HEK293 (cell line): ENCODE measurements around the gene ANAPC16.

ENCODE experiments used
- FEZF1 ChIP-seq: fragments of 450-650 bp; formaldehyde crosslinking; IDR thresholded peaks from 2 replicates; pipeline ENCODE4 v1.5.1; 2016; ENCODE audit warnings: missing biosample characterization, missing genetic modification characterization
- GLI2 ChIP-seq: fragments of 450-650 bp; formaldehyde crosslinking; IDR thresholded peaks from 2 replicates; pipeline ENCODE4; 2017; ENCODE audit warnings: missing biosample characterization, missing genetic modification characterization, low read depth, borderline replicate concordance
- HOXA7 ChIP-seq: sonication (generic); formaldehyde crosslinking; IDR thresholded peaks from 2 replicates; pipeline ENCODE4 v1.8.1; 2022; ENCODE audit warnings: missing genetic modification reagents, borderline replicate concordance
- HOXC10 ChIP-seq: sonication (generic); formaldehyde crosslinking; IDR thresholded peaks from 2 replicates; pipeline ENCODE4 v1.8.1; 2023; ENCODE audit warnings: mild to moderate bottlenecking, missing genetic modification reagents
- KLF1 ChIP-seq: fragments of 450-650 bp; formaldehyde crosslinking; IDR thresholded peaks from 2 replicates; pipeline ENCODE4 v1.5.1; 2016; ENCODE audit warnings: missing biosample characterization, missing genetic modification characterization
- MZF1 ChIP-seq: fragments of 450-650 bp; formaldehyde crosslinking; IDR thresholded peaks from 2 replicates; pipeline ENCODE4 v1.5.1; 2017; ENCODE audit warnings: missing biosample characterization, missing genetic modification characterization, borderline replicate concordance
- OVOL3 ChIP-seq: fragments of 450-650 bp; formaldehyde crosslinking; IDR thresholded peaks from 2 replicates; pipeline ENCODE4 v1.5.1; 2016; ENCODE audit warnings: missing biosample characterization, missing genetic modification characterization
- SCRT1 ChIP-seq: fragments of 450-650 bp; formaldehyde crosslinking; IDR thresholded peaks from 2 replicates; pipeline ENCODE4 v1.5.1; 2016; ENCODE audit warnings: missing biosample characterization, missing genetic modification characterization, borderline replicate concordance
- SCRT2 ChIP-seq: fragments of 450-650 bp; formaldehyde crosslinking; IDR thresholded peaks from 2 replicates; pipeline ENCODE4 v1.5.1; 2016; ENCODE audit warnings: missing biosample characterization, missing genetic modification characterization
- SP2 ChIP-seq: fragments of 450-650 bp; formaldehyde crosslinking; IDR thresholded peaks from 2 replicates; pipeline ENCODE4 v1.5.1; 2016; ENCODE audit warnings: missing biosample characterization, missing genetic modification characterization
- SP7 ChIP-seq: fragments of 450-650 bp; formaldehyde crosslinking; IDR thresholded peaks from 2 replicates; pipeline ENCODE4 v1.5.1; 2016; ENCODE audit warnings: missing biosample characterization, missing genetic modification characterization
- ZBTB48 ChIP-seq: fragments of 450-650 bp; formaldehyde crosslinking; IDR thresholded peaks from 2 replicates; pipeline ENCODE4 v1.5.1; 2016; ENCODE audit warnings: missing biosample characterization, missing genetic modification characterization
- ZFP69B ChIP-seq: fragments of 450-650 bp; formaldehyde crosslinking; IDR thresholded peaks from 2 replicates; pipeline ENCODE4 v1.5.1; 2016; ENCODE audit warnings: missing biosample characterization, missing genetic modification characterization
- ZNF132 ChIP-seq: fragments of 450-650 bp; formaldehyde crosslinking; IDR thresholded peaks from 2 replicates; pipeline ENCODE4 v1.5.1; 2017; ENCODE audit warnings: missing biosample characterization, missing genetic modification characterization, borderline replicate concordance
- ZNF174 ChIP-seq: fragments of 450-650 bp; formaldehyde crosslinking; IDR thresholded peaks from 2 replicates; pipeline ENCODE4 v1.5.0; 2017; ENCODE audit warnings: missing biosample characterization, mild to moderate bottlenecking, missing genetic modification characterization
- ZNF184 ChIP-seq: fragments of 450-650 bp; IDR thresholded peaks from 2 replicates; pipeline ENCODE4 v1.5.1; 2018; ENCODE audit warnings: missing biosample characterization, mild to moderate bottlenecking, missing genetic modification characterization
- ZNF19 ChIP-seq: fragments of 450-650 bp; formaldehyde crosslinking; IDR thresholded peaks from 2 replicates; pipeline ENCODE4; 2016; ENCODE audit warnings: missing biosample characterization, missing genetic modification characterization, low read depth
- ZNF274 ChIP-seq, 2 experiments: fragments of 200-500 bp in 1 of 2; fragments of 450-650 bp in 1 of 2; sonication (Bioruptor generic) in 1 of 2; formaldehyde crosslinking in 1 of 2; IDR thresholded peaks; 2 replicates each; pipeline versions ENCODE4 v1.5.1 to v1.6.1; 2014 to 2016; ENCODE audit warnings: borderline replicate concordance in 1 of 2, inconsistent platforms in 1 of 2, low read length in 1 of 2, missing biosample characterization in 1 of 2, missing genetic modification characterization in 1 of 2
- ZNF391 ChIP-seq: fragments of 450-650 bp; formaldehyde crosslinking; IDR thresholded peaks from 2 replicates; pipeline ENCODE4 v1.5.1; 2016; ENCODE audit warnings: low read depth, missing biosample characterization, missing genetic modification characterization, borderline replicate concordance
- ZNF398 ChIP-seq: fragments of 450-650 bp; formaldehyde crosslinking; IDR thresholded peaks from 2 replicates; pipeline ENCODE4 v1.5.1; 2017; ENCODE audit warnings: missing biosample characterization, missing genetic modification characterization
- ZNF510 ChIP-seq: fragments of 450-650 bp; formaldehyde crosslinking; IDR thresholded peaks from 2 replicates; pipeline ENCODE4 v1.5.1; 2018; ENCODE audit warnings: mild to moderate bottlenecking, missing genetic modification characterization, missing biosample characterization; ENCODE audit not compliant: insufficient replicate concordance
- ZNF521 ChIP-seq: fragments of 450-650 bp; formaldehyde crosslinking; IDR thresholded peaks from 2 replicates; pipeline ENCODE4 v1.5.1; 2017; ENCODE audit warnings: missing biosample characterization, mild to moderate bottlenecking, missing genetic modification characterization
- ZNF530 ChIP-seq: fragments of 450-650 bp; formaldehyde crosslinking; IDR thresholded peaks from 2 replicates; pipeline ENCODE4 v1.5.1; 2016; ENCODE audit warnings: low read depth, missing biosample characterization, missing genetic modification characterization
- ZNF639 ChIP-seq: fragments of 450-650 bp; formaldehyde crosslinking; IDR thresholded peaks from 2 replicates; pipeline ENCODE4 v1.5.1; 2016; ENCODE audit warnings: missing biosample characterization, missing genetic modification characterization
- ZNF645 ChIP-seq: fragments of 450-650 bp; formaldehyde crosslinking; IDR thresholded peaks from 2 replicates; pipeline ENCODE4; 2016; ENCODE audit warnings: missing biosample characterization, missing genetic modification characterization
- ZNF701 ChIP-seq: fragments of 450-650 bp; formaldehyde crosslinking; IDR thresholded peaks from 2 replicates; pipeline ENCODE4 v1.5.1; 2016; ENCODE audit warnings: missing biosample characterization, missing genetic modification characterization
- ZNF707 ChIP-seq: fragments of 450-650 bp; formaldehyde crosslinking; IDR thresholded peaks from 2 replicates; pipeline ENCODE4 v1.5.1; 2016; ENCODE audit warnings: missing biosample characterization, missing genetic modification characterization
- ZNF776 ChIP-seq: fragments of 450-650 bp; formaldehyde crosslinking; IDR thresholded peaks from 2 replicates; pipeline ENCODE4 v1.5.0; 2017; ENCODE audit warnings: missing biosample characterization, missing genetic modification characterization, borderline replicate concordance
- ZNF830 ChIP-seq: fragments of 450-650 bp; IDR thresholded peaks from 2 replicates; pipeline ENCODE4 v1.5.0; 2018; ENCODE audit warnings: missing biosample characterization, missing genetic modification characterization, low read depth, mild to moderate bottlenecking, moderate library complexity
- ZSCAN23 ChIP-seq: fragments of 450-650 bp; formaldehyde crosslinking; IDR thresholded peaks from 2 replicates; pipeline ENCODE4 v1.5.1; 2016; ENCODE audit warnings: missing biosample characterization, missing genetic modification characterization
- TF ChIP-seq, protein P1 (sequence below): fragments of 450-650 bp; formaldehyde crosslinking; IDR thresholded peaks from 2 replicates; pipeline ENCODE4 v1.5.1; 2016; ENCODE audit warnings: missing biosample characterization, missing genetic modification characterization
- TF ChIP-seq, protein P2 (sequence below): fragments of 450-650 bp; formaldehyde crosslinking; IDR thresholded peaks from 2 replicates; pipeline ENCODE4 v1.5.1; 2016; ENCODE audit warnings: missing biosample characterization, missing genetic modification characterization
- TF ChIP-seq, protein P3 (sequence below): fragments of 450-650 bp; formaldehyde crosslinking; IDR thresholded peaks from 2 replicates; pipeline ENCODE4 v1.5.1; 2016; ENCODE audit warnings: missing biosample characterization, missing genetic modification characterization

Gene ANAPC16

DNA sequence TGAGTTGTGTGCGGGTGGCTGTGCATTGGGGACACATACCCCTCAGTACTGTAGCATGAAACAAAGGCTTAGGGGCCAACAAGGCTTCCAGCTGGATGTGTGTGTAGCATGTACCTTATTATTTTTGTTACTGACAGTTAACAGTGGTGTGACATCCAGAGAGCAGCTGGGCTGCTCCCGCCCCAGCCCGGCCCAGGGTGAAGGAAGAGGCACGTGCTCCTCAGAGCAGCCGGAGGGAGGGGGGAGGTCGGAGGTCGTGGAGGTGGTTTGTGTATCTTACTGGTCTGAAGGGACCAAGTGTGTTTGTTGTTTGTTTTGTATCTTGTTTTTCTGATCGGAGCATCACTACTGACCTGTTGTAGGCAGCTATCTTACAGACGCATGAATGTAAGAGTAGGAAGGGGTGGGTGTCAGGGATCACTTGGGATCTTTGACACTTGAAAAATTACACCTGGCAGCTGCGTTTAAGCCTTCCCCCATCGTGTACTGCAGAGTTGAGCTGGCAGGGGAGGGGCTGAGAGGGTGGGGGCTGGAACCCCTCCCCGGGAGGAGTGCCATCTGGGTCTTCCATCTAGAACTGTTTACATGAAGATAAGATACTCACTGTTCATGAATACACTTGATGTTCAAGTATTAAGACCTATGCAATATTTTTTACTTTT is 59.7 kb downstream of the ANAPC16 start (continued):
- peak; percentile 97 for TF ChIP-seq ZNF645 (tag by site-specific recombination)
- TF ChIP-seq ZNF707 (tag by site-specific recombination), result no peak
- TF ChIP-seq ZNF184 (tag by site-specific recombination), result no peak
- TF ChIP-seq ZNF391, result no peak
- TF ChIP-seq OVOL3 (tag by site-specific recombination), result no peak
- TF ChIP-seq ZNF398 (tag by site-specific recombination), result peak; percentile 71
- no peak for TF ChIP-seq ZNF19
- peak; percentile 44; the same call in 1 of the 2 replicates for TF ChIP-seq SP2
- peak; percentile 69; the same call in 1 of the 2 replicates for TF ChIP-seq KLF1
- no peak for TF ChIP-seq SCRT1 (tag by site-specific recombination)
- TF ChIP-seq ZBTB48 (tag by site-specific recombination), result peak; percentile 56; the same call in 1 of the 2 replicates
- no peak for TF ChIP-seq GLI2 (tag by site-specific recombination)
- no peak for TF ChIP-seq ZNF830 (tag by site-specific recombination)
- TF ChIP-seq ZNF521 (tag by site-specific recombination), result no peak
- TF ChIP-seq ZNF274 (IDR thresholded peaks at IDR 0.05; ENCODE audit: low read length), result no peak
- no peak for TF ChIP-seq ZNF274 (tag by site-specific recombination; IDR thresholded peaks at IDR 0.05; ENCODE audit: borderline replicate concordance)
- no peak for TF ChIP-seq ZNF776 (tag by site-specific recombination)
- no peak; the same call in 1 of the 2 replicates for TF ChIP-seq SCRT2 (tag by site-specific recombination)
- no peak for TF ChIP-seq ZNF510 (tag by site-specific recombination)
- TF ChIP-seq HOXC10 (CRISPR knock-in tag), result no peak
- TF ChIP-seq, protein P1, sequence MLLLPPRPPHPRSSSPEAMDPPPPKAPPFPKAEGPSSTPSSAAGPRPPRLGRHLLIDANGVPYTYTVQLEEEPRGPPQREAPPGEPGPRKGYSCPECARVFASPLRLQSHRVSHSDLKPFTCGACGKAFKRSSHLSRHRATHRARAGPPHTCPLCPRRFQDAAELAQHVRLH, result no peak
- TF ChIP-seq SP7 (tag by site-specific recombination), result peak; percentile 65
- TF ChIP-seq ZNF639 (tag by site-specific recombination), result no peak
- no peak for TF ChIP-seq ZNF530 (tag by site-specific recombination)
- TF ChIP-seq HOXA7 (CRISPR knock-in tag), result no peak
- TF ChIP-seq MZF1 (tag by site-specific recombination), result no peak
- TF ChIP-seq, protein P2, sequence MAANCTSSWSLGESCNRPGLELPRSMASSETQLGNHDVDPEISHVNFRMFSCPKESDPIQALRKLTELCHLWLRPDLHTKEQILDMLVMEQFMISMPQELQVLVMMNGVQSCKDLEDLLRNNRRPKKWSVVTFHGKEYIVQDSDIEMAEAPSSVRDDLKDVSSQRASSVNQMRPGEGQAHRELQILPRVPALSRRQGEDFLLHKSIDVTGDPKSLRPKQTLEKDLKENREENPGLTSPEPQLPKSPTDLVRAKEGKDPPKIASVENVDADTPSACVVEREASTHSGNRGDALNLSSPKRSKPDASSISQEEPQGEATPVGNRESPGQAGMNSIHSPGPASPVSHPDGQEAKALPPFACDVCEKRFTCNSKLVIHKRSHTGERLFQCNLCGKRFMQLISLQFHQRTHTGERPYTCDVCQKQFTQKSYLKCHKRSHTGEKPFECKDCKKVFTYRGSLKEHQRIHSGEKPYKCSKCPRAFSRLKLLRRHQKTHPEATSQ (tag by site-specific recombination), result no peak
- TF ChIP-seq ZNF132, result no peak
- TF ChIP-seq, protein P3, sequence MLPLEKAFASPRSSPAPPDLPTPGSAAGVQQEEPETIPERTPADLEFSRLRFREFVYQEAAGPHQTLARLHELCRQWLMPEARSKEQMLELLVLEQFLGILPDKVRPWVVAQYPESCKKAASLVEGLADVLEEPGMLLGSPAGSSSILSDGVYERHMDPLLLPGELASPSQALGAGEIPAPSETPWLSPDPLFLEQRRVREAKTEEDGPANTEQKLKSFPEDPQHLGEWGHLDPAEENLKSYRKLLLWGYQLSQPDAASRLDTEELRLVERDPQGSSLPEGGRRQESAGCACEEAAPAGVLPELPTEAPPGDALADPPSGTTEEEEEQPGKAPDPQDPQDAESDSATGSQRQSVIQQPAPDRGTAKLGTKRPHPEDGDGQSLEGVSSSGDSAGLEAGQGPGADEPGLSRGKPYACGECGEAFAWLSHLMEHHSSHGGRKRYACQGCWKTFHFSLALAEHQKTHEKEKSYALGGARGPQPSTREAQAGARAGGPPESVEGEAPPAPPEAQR, result no peak
- TF ChIP-seq ZNF174 (tag by site-specific recombination), result no peak
- no peak for TF ChIP-seq ZNF701 (tag by site-specific recombination)
- no peak for TF ChIP-seq ZFP69B (tag by site-specific recombination)
- TF ChIP-seq ZSCAN23, result 0 out of 2 replicates have a peak, but pooled peaks have one; percentile 43
- TF ChIP-seq FEZF1 (tag by site-specific recombination), result no peak
